Measurements from ENCODE around the gene PSMB5. TPM values are rescaled to one million over a fixed set of nuclear protein-coding genes. Genes with fewer than 3 reads are reported as not detected.

Gene PSMB5
- total and polyA plus RNA-seq, 9 of the 15 experiments (the other 6 are each of a cell fraction or from before 2014, with no cell fraction given): 198 to 1,870 (median 269) TPM

GRCh38 chr14:23078692-23079116, 44.0 kb upstream of the PSMB5 start (continued):
- no peak for TF ChIP-seq ZNF280A (IDR thresholded peaks at IDR 0.05; ENCODE audit: low read depth, partially characterized antibody)
- TF ChIP-seq PHB2 (IDR thresholded peaks at IDR 0.05; ENCODE audit: low read depth): no peak
- peak; percentile 69 for TF ChIP-seq SMAD4 (CRISPR knock-in tag; conservative IDR thresholded peaks at IDR 0.05)
- TF ChIP-seq ZNF134 (CRISPR knock-in tag; conservative IDR thresholded peaks at IDR 0.05): no peak
- TF ChIP-seq CREB1 (IDR thresholded peaks at IDR 0.05): no peak
- no peak for TF ChIP-seq CREB1 (CRISPR knock-in tag; IDR thresholded peaks at IDR 0.05)
- TF ChIP-seq KLF6 (CRISPR knock-in tag; IDR thresholded peaks at IDR 0.05; ENCODE audit: borderline replicate concordance): no peak; the same call in 1 of the 2 replicates
- no peak for TF ChIP-seq GATAD2A (IDR thresholded peaks at IDR 0.05)
- TF ChIP-seq ZNF184 (CRISPR knock-in tag; IDR thresholded peaks at IDR 0.05): no peak
- no peak for TF ChIP-seq MCM7 (IDR thresholded peaks at IDR 0.05)
- TF ChIP-seq ZNF584 (CRISPR knock-in tag; IDR thresholded peaks at IDR 0.05; ENCODE audit: low read depth): peak; percentile 50; the same call in 1 of the 2 replicates
- no peak for TF ChIP-seq NCOA4 (IDR thresholded peaks at IDR 0.05; ENCODE audit: partially characterized antibody)
- TF ChIP-seq C11orf30 (IDR thresholded peaks at IDR 0.05; ENCODE audit: low read depth): peak; percentile 92
- TF ChIP-seq ZNF699 (CRISPR knock-in tag; IDR thresholded peaks at IDR 0.05; ENCODE audit: insufficient replicate concordance): no peak
- TF ChIP-seq HDGF (IDR thresholded peaks at IDR 0.05): no peak
- no peak for TF ChIP-seq ZNF140 (CRISPR knock-in tag; IDR thresholded peaks at IDR 0.05)
- no peak for TF ChIP-seq ELF2 (CRISPR knock-in tag; IDR thresholded peaks at IDR 0.05)
- TF ChIP-seq ZKSCAN3 (CRISPR knock-in tag; IDR thresholded peaks at IDR 0.05): no peak
- peak; percentile 18 for TF ChIP-seq NEUROD1 (IDR thresholded peaks at IDR 0.05; ENCODE audit: borderline replicate concordance, low read depth, low read length, partially characterized antibody)
- TF ChIP-seq CEBPG (CRISPR knock-in tag; IDR thresholded peaks at IDR 0.05): peak; percentile 61; the same call in 1 of the 2 replicates
- TF ChIP-seq CEBPG (tag; conservative IDR thresholded peaks at IDR 0.05 in 1 of 2, IDR thresholded peaks at IDR 0.05 in 1 of 2): peak; percentile 83 to 92
- TF ChIP-seq MEF2A (IDR thresholded peaks at IDR 0.05; ENCODE audit: control insufficient read depth, low read depth, low read length): no peak
- TF ChIP-seq DMBX1 (CRISPR knock-in tag; IDR thresholded peaks at IDR 0.05; ENCODE audit: borderline replicate concordance): peak; percentile 42; the same call in 1 of the 2 replicates
- peak; percentile 89 for TF ChIP-seq CTBP1 (IDR thresholded peaks at IDR 0.05; ENCODE audit: borderline replicate concordance)
- no peak for TF ChIP-seq KLF10 (CRISPR knock-in tag; IDR thresholded peaks at IDR 0.05)
- TF ChIP-seq CUX1 (CRISPR knock-in tag; IDR thresholded peaks at IDR 0.05): no peak
- TF ChIP-seq ZNF668 (CRISPR knock-in tag; IDR thresholded peaks at IDR 0.05): no peak
